ENCODE measurements around the gene MYPN.
"Not testable (repeated sequence)": the region's sequence is repeated elsewhere in the genome, so short reads cannot be mapped to it uniquely, and the experiment has no call there.

The MYPN gene

DNA sequence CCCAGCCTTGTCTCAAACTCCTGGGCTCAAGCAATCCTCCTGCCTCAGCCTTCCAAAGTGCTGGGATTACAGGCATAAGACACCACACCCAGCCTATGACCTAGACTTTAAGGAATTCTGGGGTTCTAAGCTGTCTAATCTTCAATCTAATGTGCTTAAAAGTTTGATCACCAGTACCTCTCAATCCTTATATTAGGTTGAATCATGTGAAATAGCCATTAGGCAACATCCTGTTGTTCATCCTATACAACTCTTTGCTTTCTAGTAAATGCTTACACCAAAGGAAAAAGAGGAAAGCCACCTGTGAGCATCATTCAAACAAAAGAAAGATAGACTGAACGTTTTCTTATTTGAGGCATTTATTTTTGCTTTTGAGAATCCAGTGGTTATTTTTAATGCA, 66.7 kb downstream of the MYPN start:
- DNase-seq = no peak

DNA sequence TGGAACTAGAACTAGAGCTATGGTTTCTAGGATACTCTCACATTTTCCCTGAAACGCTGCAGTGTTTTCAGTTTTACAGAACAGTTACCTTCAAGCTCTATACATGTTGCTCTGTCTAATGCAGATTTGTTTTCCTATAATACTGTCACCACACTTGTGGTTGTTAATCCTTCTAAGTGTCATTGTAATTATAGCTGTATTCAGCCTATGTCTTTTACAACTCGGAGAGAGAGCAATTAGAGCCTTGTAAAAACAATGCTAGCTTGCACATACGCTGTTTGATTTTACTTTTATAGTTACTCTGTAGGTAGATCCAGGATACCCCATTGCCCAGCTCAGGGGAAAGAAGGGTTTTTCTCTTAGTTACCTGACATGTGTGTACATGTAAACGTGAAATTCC, 67.5 kb downstream of the MYPN start:
- no peak for DNase-seq

DNA sequence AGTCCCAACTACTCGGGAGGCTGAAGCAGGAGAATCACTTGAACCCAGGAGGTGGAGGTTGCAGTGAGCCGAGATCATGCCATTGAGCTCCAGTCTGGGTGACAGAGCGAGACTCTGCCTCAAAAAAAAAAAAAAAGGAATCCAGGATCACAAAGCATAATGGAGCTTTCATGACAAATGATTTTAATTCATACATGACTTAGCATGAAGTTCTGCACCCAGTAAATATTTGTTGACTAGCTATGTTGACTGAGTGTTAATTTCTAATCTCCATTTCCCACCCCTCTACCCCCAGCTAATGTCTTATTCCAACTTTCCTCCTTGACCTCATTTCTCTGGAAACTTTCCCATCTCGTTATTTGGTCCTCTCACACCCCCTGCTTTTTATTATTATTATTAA, 69.3 kb downstream of the MYPN start:
- DNase-seq = no peak

DNA sequence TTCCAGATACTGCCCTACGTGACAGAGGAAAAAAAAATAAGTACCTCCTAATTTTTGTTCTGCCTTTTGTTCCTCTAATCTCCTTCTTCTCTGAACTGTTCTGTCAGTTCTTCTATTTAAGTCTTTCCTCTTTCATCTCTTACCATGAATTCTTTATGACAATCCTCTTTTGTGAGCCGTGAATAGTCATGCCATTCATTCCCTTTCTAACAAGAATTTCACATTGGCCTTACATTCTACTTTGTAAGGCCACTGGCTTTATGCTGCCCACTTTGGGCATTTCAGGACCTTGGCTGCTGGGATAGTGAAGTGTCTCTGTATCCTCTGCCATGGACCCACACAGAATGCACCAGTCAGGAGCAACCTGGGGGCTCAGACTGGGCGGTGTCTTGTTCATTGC, 69.7 kb downstream of the MYPN start:
- DNase-seq = no peak

DNA sequence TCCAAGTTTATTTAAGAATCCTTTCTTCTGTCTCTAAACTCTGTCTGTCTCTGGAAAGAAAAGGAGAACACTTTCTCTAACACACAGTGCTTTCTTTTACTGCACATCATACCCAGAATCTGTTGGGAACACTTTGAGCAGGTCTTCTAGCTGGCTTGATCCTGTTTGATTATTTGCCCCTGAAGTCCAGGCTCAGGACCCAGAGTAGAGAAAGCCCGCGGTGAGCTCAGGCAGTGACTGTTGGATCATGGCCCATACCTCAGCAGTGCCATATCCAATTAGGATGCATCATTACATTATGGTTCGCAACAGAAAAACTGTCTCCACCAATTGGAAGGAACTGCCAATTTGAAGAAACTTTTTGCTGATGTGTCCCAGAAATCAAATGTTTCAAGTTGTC, 71.2 kb downstream of the MYPN start:
- no peak for DNase-seq

DNA sequence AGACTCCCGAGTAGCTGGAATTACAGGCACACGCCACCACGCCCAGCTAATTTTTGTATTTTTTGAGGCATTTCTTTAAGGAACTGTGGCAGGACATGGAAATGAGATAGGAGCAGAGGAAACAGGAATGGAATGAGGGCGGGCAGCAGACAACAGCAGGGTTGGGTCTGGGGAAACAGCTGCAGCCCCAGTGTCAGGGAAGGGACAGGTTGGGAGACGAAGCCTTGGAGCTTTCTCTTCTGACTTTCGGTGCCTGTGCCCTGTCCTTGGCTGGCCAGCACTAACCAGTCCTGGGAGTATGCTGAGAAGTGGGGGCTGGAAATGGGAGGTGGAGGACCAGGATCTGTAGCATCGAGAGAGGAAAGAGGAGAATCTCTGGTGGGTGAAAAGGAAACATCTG, 75.3 kb downstream of the MYPN start:
- DNase-seq = no peak

DNA sequence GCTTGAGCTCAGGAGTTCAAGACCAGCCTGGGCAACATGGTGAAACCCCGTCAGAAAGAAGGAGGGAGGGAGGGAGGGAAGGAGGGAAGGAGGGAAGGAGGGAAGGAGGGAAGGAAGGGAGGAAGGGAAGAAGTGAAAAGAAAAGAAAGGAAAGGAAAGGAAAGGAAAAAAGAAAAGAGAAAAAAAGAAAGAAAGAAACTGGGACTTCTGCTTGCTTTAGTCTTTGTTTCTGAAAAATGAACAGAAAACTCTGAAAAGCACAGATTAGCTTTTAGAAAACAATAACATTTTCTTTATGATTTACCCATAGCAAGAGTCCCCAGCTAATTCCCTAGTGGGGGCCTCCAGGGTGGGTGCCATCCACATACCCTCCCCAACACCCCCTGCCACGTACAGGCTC, 75.8 kb downstream of the MYPN start:
- no peak for DNase-seq

DNA sequence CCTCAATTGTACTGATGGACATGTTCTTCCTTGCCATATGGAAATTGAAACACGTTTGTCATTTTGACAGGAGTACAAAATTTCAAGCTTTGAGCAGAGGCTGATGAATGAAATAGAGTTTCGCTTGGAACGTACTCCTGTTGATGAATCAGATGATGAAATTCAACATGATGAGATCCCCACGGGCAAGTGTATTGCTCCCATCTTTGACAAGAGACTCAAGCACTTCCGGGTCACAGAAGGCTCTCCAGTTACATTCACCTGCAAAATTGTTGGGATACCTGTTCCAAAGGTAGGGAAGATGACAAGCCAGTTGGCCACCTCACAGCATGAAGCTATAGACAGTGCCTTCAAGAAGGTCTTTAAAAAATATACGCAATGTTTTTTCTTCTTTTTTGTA, 79.5 kb downstream of the MYPN start:
- DNase-seq = no peak

DNA sequence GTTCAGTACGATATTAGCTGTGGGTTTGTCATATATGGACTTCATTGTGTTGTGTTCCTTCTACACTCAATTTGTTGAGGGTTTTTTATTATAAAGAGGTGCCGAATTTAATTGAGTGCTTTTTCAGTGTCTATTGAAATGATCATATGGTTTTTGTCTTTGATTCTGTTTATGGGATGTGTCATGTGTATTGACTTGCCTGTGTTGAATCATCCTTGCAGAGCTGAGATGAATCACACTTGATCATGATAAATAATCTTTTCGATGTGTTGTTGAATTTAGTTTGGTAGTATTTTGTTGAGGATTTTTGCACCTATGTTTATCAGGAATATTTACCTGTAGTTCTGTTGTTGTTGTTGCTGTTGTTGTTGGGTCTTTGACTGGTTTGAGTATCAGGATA, 82.8 kb downstream of the MYPN start:
- DNase-seq = no peak

DNA sequence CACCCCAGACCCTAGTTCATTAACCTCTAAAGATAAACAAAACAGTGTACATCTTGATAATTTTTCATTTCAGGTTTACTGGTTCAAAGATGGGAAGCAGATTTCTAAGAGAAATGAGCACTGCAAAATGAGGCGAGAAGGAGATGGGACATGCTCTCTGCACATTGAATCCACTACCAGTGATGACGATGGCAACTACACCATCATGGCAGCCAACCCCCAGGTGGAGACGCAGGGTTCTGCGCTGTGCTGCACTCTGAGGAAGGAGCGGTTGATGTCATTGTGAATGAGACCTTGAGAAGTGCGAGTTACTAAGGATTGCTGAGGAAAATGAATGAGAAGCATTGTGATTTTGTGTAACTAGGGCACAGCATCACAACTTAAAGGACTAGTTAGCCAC, 85.0 kb downstream of the MYPN start:
- DNase-seq = no peak

DNA sequence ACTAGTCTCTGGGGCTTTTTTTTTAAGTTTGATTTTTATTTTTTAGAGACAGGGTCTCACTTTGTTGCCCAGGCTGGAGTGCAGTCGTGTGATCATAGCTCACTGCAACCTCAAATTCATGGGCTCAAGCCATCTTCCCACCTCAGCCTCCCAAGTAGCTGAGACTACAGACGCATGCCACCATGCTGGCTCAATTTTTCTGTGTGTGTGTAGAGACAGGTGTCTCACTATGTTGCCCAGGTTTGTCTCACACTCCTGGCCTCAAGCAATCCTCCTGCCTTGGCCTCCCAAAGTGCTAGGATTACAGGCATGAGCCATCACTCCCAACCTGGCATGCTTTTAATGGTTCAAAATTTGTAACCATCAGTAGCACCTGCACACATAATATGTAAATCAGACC, 86.5 kb downstream of the MYPN start:
- DNase-seq = not testable (repeated sequence)

DNA sequence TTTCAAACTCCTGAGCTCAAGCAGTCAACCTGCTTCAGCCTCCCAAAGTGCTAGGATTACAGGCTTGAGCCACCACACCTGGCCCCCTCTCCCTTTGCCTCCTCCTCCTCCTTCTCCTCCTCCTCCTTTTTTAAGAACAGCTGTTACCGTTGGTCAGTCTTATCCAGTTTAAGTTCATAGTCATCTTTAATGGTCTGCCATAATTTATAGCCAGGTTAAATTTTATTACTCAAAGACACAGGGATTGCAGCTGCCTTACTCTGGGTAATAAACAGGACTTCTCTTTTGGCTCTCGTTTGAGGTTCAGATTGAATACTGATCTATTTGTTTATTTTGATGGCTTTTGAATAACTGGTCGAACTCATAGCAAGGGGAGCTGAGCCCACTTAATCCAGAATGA, 87.4 kb downstream of the MYPN start:
- no peak for DNase-seq

DNA sequence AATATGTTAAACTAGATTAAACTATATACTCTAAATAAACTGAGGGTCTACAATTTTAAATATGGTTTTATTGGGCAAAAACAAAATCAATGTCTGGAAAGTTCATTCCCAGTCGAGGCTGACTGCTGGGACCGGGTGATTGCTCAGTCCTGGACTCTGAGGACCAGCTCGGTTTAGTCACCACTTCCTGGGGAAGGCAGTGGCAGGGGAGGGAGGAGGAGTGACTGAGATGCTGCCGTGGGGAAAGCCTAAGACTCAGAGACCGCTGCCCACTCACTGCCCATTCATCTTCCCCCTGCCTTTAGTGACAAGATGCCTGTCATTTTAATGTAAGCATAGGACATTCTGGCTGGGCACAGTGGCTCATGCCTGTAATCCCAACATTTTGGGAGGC, 93.7 kb downstream of the MYPN start:
- no peak for DNase-seq

DNA sequence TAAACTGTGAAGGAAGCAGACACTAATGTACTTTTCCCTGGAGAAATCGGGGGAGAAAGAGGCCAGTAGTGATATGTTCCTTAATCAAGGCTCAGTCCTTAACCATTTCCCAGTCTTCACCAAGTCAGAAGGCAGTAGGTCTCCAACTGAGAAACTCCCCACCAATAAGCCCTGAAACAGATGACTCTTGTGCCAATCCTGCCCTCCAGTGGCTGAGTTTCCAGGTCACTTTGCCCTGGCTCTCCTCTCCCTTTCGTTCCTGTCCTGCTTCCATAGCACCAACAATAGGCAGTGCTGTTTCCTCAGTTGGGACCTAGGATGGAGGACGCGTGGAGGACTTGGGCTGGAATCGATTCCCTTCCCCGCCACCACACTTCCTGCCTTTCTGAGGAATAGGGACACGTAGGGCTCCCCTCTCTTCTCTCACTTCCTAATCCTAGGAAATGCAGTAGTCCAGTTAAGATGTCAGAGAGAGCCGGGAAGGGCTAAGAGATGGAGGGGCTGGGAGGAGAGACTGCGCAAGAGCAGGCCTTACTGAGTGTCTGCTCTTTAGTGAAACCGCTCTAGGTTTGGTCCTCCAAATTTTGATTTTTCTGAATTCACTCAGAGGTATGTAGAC, 99.2 kb downstream of the MYPN start:
- no peak for DNase-seq

DNA sequence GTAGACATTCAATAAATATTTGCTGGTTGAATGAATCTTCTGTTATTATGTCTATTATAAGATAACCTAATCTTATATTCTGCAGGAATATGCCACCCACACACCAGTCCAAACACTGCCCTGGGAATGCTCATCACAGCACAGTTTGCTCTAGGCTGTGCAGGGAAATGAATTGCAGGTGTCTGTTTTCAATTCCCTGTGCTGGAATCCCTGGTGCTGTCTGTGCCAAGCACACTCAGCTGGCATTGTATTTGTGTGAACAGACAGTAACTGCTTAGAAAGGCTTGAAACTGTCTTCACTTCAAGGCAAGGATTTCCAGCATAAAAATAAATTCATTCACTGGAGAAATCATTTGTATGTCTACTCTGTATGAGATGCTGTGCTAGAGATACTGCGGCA, 102.4 kb downstream of the MYPN start:
- DNase-seq = no peak

DNA sequence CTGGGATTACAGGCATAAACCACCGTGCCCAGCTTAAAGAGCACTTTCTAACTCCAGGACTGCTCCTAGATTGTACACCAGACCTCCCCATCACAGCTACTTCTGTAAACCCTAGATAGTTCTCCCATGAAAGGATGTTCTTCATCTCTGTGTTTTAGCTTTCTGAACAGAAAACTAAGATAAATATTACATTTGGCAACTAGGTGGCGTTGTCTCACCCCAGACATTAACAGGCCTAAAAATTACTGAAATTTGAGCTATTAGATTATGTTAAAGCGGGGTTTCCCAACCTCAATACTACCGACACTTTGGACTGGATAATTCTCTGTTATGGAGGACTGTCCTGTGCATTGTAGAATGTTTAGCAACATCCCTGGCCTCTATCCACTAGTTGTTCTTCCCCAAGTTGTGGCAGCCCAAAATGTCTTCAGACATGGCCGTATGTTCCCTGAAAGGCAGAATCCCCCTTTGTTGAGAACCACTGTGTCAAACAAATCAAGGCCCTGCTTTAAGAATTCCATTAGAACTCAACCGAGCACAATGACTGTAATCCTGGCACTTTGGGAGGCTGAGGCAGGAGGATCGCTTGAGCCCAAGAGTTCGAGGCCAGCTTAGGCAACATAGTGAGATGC, 103.5 kb downstream of the MYPN start:
- DNase-seq = no peak

DNA sequence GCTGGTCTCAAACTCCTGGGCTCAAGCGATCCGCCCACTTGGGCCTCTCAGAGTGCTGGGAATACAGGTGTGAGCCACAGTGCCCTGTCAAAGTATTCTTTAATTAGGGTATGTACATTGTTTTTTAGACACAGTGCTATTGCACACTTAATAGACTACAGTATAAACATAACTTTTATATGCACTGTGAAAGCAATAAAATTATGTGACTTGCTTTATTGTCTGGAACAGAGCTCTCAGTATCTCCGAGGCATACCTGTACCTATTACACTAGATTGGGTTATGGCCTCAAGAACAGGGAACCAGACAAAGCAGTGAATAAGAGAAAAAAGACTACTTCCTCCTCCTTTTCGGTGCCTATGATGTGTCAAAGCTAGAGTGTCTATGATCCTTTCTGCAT, 109.5 kb downstream of the MYPN start:
- DNase-seq = no peak

DNA sequence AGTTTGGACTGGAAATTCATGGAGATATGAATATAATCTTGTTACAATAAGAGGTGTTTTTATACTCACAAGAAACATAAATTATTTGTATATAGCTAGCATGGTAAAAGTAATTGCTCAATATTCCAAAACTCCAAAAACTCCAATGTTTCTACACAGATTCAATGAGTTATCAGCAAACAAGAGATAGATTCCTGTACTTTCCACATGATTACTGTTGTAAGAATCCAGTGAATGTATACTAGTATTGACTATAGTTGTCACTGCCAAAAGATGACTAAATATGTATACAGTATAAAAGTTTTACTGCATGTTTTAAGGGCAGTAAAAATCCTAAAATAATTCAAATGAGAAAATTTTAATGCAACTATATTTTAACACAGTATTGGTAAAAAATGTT, 111.9 kb downstream of the MYPN start:
- DNase-seq = no peak

DNA sequence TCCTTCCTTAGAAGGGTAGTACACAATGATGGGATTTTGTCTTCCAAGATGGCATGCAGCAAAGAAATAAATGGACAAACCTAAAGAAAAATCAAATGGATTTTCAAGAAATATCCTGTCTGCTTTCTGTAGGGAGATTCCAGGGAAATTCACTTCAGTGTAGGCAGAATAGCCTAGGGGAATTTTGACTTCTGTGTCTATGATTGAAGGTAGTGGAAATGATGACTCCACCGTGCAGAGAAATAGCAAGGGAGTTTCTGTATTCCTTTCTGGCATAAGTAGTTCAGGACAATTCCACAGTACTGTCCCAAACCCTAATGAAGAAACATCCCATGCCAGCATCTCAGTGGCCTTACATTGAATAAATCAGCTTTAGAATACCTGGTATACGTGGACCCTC, 113.1 kb downstream of the MYPN start:
- DNase-seq = no peak

DNA sequence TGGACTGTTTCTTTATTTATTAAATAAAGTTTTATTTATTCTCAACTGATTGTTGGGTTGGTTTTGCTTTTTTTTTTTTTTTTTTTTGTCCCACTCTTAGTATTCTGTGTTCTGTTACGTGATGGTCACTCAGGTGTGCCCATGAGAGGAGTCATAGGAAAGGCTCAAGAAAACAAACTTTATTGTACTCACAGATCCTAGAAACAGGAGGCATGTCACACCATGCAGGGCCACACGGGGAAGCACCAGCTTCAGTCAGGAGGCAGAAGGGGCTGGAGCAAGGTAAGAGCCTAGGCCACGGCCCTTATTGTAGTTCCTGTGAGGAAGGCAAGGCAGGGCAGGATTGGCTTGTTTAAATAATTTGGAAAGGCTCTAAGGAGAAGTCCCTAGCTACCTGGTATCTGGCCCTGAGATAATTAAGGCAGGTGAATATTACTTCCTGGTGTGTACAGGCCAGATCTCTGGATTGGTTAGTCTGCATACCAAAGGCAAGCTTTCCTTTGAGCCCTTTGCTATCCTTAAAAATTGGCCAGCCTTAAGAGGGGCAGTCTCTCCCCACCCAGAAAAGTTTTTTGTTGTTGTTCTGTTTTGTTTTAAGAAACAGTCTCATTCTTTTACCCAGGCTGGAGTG, 114.4 kb downstream of the MYPN start:
- no peak for DNase-seq

DNA sequence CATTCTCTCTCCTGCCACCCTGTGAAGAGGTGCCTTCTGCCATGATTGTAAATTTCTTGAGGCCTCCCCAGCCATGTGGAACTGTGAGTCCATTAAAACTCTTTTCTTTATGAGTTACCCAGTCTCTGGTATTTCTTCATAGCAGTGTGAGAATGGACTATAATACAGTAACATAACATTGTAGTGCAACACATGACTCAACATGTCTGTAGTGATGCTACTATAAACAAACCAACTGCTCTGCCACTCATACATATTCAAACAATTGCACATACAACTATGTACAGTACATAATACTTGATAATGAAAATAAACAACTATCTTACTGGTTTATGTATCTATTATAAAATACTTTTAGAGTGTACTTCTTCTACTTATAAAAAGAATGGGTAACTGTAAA, 115.5 kb downstream of the MYPN start:
- no peak for DNase-seq

DNA sequence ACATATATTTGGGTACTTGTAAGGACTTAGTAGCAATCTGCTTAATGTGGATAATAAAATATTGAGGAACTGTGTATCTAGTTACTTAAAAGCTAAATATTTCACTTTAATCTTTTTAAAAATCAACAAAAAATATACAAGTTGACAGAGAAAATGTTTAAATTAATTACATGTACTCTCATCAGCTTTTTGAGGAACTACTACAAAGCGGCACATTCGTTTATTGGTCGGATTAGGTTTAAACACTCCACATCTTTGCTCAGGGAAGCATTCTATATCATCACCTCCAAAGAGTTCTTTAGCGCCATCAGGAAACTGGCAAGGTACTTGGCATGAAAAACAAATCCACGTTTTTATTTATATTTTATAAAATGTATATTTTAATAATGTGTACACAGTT, 121.0 kb downstream of the MYPN start:
- no peak for DNase-seq

DNA sequence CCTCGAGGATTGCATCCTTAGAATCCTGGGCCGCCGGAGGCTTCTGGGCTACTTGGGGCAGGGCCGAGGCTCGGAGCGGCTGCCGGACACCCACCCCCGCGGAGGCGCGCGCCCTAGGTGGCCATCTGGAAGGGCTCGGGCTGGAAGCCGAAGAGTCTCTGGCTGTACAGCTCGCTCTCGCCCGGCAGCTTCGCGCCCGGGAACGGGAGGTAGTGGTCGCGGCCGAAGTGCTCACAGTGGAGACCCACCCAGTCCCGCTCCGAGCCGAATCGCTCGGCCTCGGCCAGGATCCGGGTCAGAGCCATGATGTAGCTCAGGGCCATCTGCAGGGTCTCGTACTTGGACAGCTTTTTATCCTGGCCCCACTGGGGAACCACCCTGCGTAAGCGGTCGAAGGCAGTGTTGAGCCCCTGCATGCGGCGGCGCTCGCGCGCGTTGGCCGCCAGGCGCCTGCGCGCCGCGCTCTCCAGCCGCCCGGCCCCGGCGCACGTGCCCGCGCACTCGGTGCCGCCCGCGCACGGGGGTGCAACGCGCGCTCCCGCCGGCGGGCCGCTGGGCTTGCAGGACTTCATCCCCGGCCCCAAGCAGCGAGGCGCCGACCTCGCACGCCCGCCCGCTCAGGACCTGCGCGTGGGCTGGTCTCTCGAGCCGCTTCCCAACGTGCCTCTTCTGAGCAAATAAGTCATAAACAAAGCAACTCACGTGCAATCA, 122.0 kb downstream of the MYPN start:
- DNase-seq = no peak

DNA sequence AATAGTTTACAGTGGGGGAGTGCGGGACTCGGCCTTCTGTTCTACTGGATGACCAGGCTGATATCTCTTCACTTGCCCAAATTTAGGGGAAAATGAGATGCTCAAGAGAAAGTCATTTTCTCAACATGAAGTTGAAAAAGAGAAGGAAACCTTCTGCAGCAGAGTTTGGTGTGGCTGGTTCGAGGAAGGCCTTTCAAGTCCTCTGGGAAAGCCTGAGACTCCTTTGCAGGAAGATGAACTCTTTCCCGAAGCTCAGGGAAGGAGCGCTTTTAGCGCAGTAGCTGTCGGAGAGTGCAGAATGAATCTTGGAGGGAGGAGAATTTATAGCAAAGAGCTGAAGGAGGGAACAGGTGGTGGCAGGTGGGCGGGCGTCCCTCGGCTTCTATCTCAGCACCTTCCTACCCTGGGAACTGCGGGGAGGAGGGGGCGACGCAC, 122.5 kb downstream of the MYPN start, which contains the start of gene ATOH7:
TSS of gene ATOH7 (minus strand) at position 297 of the 435 bp plus-strand sequence. CDS start 436 bp downstream, outside the sequence.
- no peak for DNase-seq
